GM19328 (cell line): ENCODE results near the gene SLC15A3.
"Not testable (repeated sequence)": the region's sequence is repeated elsewhere in the genome, so short reads cannot be mapped to it uniquely, and the experiment has no call there.

Source experiments
- ATAC-seq: cut with Tn5 transposase; IDR thresholded peaks from one replicate; pipeline ENCODE4 v1.9.1; 2021; ENCODE audit warnings: mild to moderate bottlenecking, moderate library complexity; ENCODE audit not compliant: unreplicated experiment

SLC15A3 gene

GRCh38 chr11:60977224-60977623 is 25.2 kb upstream of the SLC15A3 start:
- ATAC-seq: no peak

DNA sequence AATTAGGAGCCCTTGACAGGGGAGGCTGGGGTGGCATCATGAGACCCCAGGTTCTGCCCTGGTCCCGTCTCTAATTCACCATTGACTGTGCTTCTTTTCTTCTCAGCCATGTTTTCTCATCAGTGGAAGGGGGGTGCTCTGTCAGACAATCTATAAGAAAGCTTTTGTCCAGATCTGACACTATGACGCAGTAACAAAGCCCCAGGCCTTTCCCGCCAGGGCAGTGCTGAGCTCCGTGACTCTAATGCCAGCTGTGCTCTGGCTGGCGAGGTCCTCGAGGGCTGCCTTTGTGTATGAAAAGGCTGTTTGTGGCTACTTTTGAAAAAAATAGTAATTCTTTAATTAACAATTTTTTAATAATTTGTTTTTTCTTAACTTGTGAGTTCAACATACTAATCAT is 22.8 kb upstream of the SLC15A3 start:
- no peak for ATAC-seq

GRCh38 chr11:60974316-60974715 is 22.3 kb upstream of the SLC15A3 start:
- ATAC-seq: not testable (repeated sequence)

- ATAC-seq: no peak
Measured at GRCh38 chr11:60973699-60974098, 21.7 kb upstream of the SLC15A3 start.

GRCh38 chr11:60972182-60973030 is 20.4 kb upstream of the SLC15A3 start:
- ATAC-seq: no peak

DNA sequence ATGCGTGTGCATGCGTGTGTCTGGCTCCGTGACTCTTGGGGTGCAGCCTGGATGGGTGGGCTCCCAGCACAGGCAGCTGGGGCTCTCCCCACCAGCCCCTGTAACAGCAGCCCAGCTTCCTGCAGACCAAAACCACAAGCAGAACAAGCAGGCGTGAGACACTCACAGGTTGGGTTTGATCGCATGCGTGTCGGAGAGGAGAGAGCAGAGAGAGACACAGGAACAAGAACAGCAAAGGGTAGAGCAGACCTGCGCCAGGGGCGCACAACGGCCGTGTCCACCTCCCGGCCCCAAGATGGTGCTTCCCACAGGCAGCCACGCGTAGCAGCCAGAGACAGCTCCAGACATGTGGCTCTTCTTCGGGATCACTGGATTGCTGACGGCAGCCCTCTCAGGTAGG is 19.5 kb upstream of the SLC15A3 start, which contains the start of gene CD6:
Gene CD6 (plus strand): TSS at position 161 of the 400 bp plus-strand sequence. CDS start 186 bp downstream, at position 347.
- no peak for ATAC-seq

DNA sequence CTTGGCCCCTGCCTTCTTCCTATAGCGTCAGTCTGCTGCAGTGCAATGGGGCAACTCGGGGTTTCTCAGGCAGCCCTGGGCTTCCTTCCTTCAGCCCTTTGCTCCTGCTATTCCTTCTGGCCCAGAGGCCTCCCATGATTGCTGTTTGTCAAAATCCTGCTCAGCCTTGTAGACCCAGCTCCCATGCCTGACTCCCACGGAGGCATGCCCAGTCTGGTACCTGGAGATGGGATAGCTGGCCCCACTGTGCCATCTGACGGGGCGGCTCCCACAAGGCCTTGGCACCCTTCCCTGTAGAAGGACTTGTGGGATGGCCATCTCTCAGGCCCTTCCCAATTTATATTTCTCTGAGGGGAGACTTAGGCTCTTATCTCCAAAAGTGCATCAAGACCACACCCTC is 18.9 kb upstream of the SLC15A3 start:
- no peak for ATAC-seq

- no peak for ATAC-seq
Measured at GRCh38 chr11:60970369-60970774, 18.4 kb upstream of the SLC15A3 start.

DNA sequence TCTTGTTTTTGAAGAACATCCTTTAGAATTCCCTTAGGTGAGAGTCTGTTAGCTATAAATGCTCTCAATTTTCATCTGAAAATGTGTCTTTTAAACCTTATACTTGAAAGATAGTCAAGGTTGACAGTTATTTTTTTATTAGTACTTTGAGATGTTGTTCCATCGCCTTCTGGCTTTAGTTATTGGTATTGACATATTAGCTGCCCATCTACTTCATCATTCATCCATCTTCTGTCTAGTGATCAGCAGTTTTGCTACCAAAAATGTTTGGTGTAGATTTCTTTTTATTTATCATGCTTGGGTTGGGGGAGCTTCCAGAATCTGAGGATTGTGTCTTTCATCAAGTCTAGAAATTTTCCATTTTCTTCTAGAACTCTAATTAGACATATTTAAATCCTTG is 16.2 kb upstream of the SLC15A3 start:
- no peak for ATAC-seq

GRCh38 chr11:60966890-60967289 is 14.9 kb upstream of the SLC15A3 start:
- ATAC-seq: no peak

DNA sequence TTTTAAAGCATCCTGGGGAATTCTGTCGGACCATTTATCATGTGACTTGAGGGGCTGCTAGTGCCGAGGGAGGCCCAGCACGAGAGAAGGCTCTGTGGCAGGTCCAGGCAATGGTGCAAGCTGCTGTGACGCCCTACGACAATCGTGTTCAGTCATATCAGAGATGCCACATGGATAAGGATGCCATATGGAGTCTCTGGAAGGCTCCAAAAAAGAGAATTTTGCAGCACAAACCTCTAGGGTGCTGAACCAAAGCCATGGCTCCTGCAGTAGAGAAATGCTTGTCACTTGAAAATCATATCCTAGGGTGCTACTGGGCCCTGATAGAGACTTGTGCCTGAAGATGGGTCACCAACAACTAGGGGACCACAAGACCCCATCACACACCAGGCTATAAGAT is 12.8 kb upstream of the SLC15A3 start:
- ATAC-seq: no peak

DNA sequence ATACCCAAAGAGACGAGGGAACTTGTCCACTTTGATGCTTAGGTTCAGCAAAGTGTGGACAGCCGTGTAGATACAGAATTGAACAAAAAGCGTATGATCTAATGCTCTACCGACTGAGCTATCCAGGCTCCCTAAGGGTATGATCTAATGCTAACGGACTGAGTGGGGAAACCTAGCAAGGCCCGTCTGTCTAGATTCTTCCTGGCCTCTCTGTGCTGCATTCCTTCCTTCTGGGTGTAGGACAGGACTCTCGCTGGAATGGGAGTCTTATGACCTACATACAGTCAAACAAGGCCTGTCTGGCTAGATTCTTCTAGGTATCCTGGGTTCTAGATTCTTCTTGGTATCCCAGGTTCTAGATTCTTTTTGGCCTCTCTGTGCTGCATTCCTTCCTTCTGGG is 8.4 kb upstream of the SLC15A3 start:
- no peak for ATAC-seq

DNA sequence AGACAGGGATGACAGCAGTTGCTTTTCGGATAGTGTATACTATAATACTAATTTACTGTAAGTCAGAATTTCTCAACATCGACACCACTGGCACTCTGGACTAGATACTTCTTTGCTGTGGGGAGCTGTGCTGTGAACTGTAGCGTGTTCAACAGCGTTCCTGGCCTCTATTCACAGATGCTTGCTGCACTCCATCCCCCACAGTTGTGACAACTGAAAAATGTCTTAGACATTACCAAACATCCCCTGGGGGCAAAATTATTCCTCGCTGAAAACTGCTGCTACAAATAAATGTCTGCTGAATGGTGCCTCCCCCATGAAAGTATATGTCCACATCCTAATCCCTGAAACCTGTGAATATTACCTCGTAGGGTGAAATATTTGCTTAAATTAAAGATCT is 7.5 kb upstream of the SLC15A3 start:
- ATAC-seq: no peak

- no peak for ATAC-seq
Measured at GRCh38 chr11:60957188-60957587, 5.2 kb upstream of the SLC15A3 start.

DNA sequence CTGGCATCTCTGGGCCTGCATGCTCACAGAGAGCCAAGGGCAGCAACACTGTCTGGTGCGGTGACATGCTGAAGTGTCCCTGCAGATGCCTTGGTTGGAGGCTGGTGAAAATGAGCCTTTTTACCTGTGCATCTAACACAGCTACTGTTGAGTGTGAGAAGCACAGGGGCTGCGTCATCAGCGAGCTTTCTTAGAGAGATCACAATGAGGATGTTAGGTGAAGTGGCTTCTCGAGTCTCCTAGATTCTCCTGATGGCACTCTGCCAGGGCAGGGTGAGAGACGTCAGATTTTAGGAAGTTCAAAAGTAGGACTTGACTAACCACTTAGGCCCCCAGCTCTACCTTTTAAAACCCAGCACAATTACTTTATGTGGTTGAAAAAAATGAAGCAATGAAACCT is 3.6 kb upstream of the SLC15A3 start:
- ATAC-seq: no peak

DNA sequence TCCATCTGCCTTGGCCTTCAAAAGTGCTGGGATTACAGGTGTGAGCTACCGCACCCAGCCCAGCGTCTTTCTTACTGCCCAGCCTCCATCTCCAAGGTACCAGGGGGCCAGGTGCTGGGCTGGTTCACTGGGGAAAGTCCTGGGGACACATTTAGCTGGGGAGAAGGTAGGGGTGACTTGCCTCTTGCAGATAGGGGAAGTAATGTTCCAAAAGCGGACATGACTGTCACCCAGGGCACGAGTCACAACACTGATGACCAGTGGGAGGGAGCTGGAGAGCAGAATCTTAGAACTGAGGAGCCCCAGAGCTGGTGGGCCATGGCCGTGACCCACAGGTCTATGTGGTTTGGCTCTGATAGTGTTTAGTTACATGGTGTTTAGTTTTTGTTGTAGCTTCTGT is 2.4 kb upstream of the SLC15A3 start:
- no peak for ATAC-seq

DNA sequence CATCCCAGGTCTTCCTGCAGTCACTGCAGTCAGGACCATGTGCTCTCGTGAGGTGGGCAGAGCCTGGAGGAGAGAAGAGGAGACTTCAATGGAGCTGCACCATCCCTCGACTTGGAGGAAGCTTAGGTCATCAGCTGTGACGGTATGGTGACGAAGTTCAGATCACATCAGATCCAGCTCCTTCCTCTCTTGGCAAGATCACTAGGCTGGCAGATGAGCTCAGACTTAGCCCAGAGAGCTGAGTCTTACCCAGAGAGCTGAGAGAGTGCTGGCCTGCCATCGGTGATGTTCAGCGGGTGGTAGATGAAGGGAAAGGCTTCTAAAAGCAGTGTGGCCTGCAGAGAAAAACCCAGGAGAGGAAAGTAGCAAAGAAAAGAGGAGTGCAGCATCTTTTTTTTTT is 1.8 kb upstream of the SLC15A3 start:
- no peak for ATAC-seq

GRCh38 chr11:60952742-60953170 is 780 bp upstream of the SLC15A3 start:
- ATAC-seq: no peak

- ATAC-seq: no peak
Measured at GRCh38 chr11:60951606-60951903, 421 bp downstream of the SLC15A3 start.

GRCh38 chr11:60950933-60951605 is 907 bp downstream of the SLC15A3 start:
- ATAC-seq: no peak

GRCh38 chr11:60950024-60950423 is 2.0 kb downstream of the SLC15A3 start:
- no peak for ATAC-seq

DNA sequence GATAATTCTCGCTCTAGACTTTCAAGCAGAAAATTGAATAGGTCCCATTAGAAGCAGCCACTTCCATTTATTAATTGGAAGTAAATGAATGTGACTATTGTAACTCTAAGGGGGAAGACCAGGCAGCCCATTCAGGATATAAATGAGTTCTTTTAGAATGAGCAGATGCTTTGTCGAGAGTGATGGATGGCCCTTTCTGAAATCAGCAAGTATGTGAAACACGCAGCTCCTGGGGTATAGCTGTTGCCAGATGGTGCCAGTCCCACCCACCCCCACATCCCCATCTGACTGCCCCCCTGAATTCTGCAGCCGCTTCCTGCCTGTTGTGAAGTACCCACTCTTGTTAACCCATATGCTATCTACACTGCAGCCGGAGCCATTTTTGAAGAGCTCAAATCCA is 3.7 kb downstream of the SLC15A3 start:
- ATAC-seq: no peak
